Upper lobe of right lung (tissue), 1 donor: Measurements from ENCODE around the gene STX2. TPM values are rescaled to one million over a fixed set of nuclear protein-coding genes. Genes with fewer than 3 reads are reported as not detected.
"Not testable (repeated sequence)": the region's sequence is repeated elsewhere in the genome, so short reads cannot be mapped to it uniquely, and the experiment has no call there.

Experiments used
- ATAC-seq: fragments of 200-7000 bp; cut with Tn5 transposase; one replicate; pipeline ENCODE4 v1.9.1; 2020; ENCODE audit warnings: mild to moderate bottlenecking, moderate library complexity
- DNase-seq: peaks from one replicate; pipeline ENCODE4 v3.0.0-alpha.2; 2020
- H3K27ac ChIP-seq: fragments of 200-600 bp; one replicate; pipeline ENCODE4 v1.8.0; 2022
- H3K27me3 ChIP-seq: fragments of 200-600 bp; one replicate; pipeline ENCODE4 v1.8.0; 2022; ENCODE audit warnings: mild to moderate bottlenecking
- H3K36me3 ChIP-seq: fragments of 200-600 bp; one replicate; pipeline ENCODE4 v1.8.0; 2022
- H3K4me1 ChIP-seq: fragments of 200-600 bp; one replicate; pipeline ENCODE4 v1.8.0; 2022
- H3K4me3 ChIP-seq: fragments of 200-600 bp; one replicate; pipeline ENCODE4 v1.8.0; 2022; ENCODE audit warnings: mild to moderate bottlenecking
- H3K9me3 ChIP-seq: fragments of 200-600 bp; one replicate; pipeline ENCODE4 v1.8.0; 2022
- intact Hi-C: fragments of 100-400 bp; cut with DNase I; formaldehyde crosslinking; loops from one replicate; pipeline ENCODE4 v1.11.0; 2022
- total RNA-seq: library from RNA; stranded (reverse); fragmentation: NEBNext Ultra II Directional; extraction: Animal tissue kit (Norgen Biotek cat#: 25700); gene quantifications from one replicate; pipeline ENCODE4 v1.2.1, GENCODE V29; 2021
- TF ChIP-seq, protein P1 (sequence below): fragments of 200-600 bp; IDR thresholded peaks from one replicate; pipeline ENCODE4 v1.8.0; 2022; ENCODE audit warnings: antibody characterized with exemption
- donor health status: DM: no; HTN: yes; CAD: no; lungs with severe emphysema.

The STX2 gene
- total RNA-seq, 1 donor from 2014 or later, result 23.6 TPM

GRCh38 chr12:130783110-130783715, 55.8 kb downstream of the STX2 start:
- TF ChIP-seq, protein P1, sequence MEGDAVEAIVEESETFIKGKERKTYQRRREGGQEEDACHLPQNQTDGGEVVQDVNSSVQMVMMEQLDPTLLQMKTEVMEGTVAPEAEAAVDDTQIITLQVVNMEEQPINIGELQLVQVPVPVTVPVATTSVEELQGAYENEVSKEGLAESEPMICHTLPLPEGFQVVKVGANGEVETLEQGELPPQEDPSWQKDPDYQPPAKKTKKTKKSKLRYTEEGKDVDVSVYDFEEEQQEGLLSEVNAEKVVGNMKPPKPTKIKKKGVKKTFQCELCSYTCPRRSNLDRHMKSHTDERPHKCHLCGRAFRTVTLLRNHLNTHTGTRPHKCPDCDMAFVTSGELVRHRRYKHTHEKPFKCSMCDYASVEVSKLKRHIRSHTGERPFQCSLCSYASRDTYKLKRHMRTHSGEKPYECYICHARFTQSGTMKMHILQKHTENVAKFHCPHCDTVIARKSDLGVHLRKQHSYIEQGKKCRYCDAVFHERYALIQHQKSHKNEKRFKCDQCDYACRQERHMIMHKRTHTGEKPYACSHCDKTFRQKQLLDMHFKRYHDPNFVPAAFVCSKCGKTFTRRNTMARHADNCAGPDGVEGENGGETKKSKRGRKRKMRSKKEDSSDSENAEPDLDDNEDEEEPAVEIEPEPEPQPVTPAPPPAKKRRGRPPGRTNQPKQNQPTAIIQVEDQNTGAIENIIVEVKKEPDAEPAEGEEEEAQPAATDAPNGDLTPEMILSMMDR, result no peak
- H3K4me1 ChIP-seq, result no peaks in the 10 kb centered on the region
- no peaks in the 10 kb centered on the region for H3K9me3 ChIP-seq
- H3K27me3 ChIP-seq, result no peaks in the 10 kb centered on the region
- ATAC-seq (no peak), DNase-seq (no peak)
- intact Hi-C loops, result no loop called here
- no peak overlapping the region for H3K4me3 ChIP-seq
- no peaks in the 10 kb centered on the region for H3K36me3 ChIP-seq
- H3K27ac ChIP-seq, result no peak overlapping the region

DNA sequence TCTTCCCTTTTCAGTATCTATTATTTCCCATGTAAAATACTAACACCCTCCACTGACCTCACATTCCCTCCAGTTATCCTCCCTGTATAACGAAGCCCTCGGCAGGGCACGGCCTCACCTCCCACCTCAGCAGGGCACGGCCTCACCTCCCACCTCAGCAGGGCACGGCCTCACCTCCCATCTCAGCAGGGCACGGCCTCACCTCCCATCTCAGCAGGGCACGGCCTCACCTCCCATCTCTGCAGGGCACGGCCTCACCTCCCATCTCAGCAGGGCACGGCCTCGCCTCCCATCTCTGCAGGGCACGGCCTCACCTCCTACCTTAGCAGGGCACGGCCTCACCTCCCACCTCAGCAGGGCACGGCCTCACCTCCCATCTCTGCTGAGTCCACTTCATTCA, 56.8 kb downstream of the STX2 start:
- H3K4me1 ChIP-seq, H3K9me3 ChIP-seq, H3K4me3 ChIP-seq, H3K27ac ChIP-seq, ATAC-seq, H3K27me3 ChIP-seq, DNase-seq, intact Hi-C loops, H3K36me3 ChIP-seq: not testable (repeated sequence)

DNA sequence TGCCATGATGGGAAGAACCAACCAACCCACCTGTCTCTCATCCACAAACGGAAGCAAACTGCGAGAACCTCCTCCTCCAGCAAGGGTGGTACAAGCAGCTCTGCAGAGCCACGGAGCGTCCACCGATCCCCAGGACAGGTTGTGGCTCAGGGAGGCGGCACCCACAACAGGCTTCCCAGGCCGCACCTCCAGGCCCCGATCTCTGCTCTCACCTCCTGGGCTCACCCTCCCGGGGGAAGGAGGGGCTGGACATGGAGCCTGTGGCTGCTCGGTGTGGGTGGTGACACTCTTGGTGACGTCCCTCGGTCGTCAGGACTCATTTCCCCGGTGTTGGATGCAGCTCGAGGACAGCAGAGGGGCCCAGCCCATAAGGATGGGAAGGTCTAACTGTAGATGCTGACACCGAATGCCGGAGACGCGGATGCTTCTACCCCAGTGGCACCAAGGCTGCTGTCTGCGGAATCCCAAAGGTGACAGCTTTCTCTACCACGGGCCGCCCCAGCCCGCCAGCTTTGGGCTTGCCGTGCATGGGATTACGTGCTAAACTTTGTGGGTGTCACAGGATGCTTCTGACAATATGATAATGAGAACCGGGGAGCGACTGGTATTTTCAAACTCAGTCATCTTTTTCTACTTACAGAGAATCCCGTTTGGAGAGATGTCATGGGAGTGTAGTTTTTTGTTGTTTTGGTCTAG, 58.0 kb downstream of the STX2 start:
- H3K4me3 ChIP-seq, result no peak overlapping the region
- TF ChIP-seq, protein P1, result no peak
- no peak for DNase-seq
- peaks cover 2% of the 10 kb centered on the region for H3K4me1 ChIP-seq
- H3K27me3 ChIP-seq, result no peaks in the 10 kb centered on the region
- H3K27ac ChIP-seq, result no peak overlapping the region
- H3K36me3 ChIP-seq, result no peaks in the 10 kb centered on the region
- no peak for ATAC-seq
- intact Hi-C loops, result no loop called here
- no peaks in the 10 kb centered on the region for H3K9me3 ChIP-seq

DNA sequence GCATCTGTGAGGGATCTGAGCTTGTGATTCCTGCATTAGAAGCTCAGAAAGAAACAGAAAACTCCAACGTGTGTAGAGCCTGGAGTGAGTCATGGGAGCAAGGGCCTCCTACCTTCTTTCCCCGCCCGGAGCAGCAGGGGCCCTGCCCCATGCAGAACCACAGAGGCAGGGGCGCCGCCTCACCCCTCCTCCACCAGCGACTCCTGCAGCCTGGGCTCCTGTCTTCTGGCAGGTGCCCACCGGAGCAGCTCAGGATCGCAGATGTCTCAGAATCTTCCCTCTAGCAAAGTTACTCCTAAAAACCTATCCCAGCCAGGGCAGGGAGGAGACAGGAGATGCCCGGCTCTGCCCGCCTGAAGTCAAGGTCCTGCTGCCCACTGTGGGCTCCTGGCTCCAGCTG, 58.7 kb downstream of the STX2 start:
- Histone ChIP-seq H3K27me3 (no peaks in the 10 kb centered on the region), H3K9me3 (no peaks in the 10 kb centered on the region), H3K4me3 (no peak overlapping the region), H3K4me1 (peaks cover 4% of the 10 kb centered on the region), H3K27ac (no peak overlapping the region), H3K36me3 (no peaks in the 10 kb centered on the region)
- ATAC-seq, result no peak
- TF ChIP-seq, protein P1, result no peak
- no peak for DNase-seq
- intact Hi-C loops, result no loop called here

GRCh38 chr12:130778776-130779175, 60.3 kb downstream of the STX2 start:
- Histone ChIP-seq H3K27ac (no peak overlapping the region), H3K27me3 (peaks cover 7% of the 10 kb centered on the region), H3K9me3 (no peaks in the 10 kb centered on the region), H3K36me3 (no peaks in the 10 kb centered on the region), H3K4me3 (no peak overlapping the region), H3K4me1 (peaks cover 4% of the 10 kb centered on the region)
- TF ChIP-seq, protein P1, result no peak
- intact Hi-C loops, result no loop called here
- no peak for ATAC-seq
- DNase-seq, result no peak

GRCh38 chr12:130776857-130777339, 62.2 kb downstream of the STX2 start:
- Histone ChIP-seq H3K9me3 (no peaks in the 10 kb centered on the region), H3K36me3 (no peaks in the 10 kb centered on the region), H3K4me1 (peaks cover 4% of the 10 kb centered on the region), H3K27me3 (peaks cover 7% of the 10 kb centered on the region), H3K27ac (no peak overlapping the region), H3K4me3 (peak overlapping the region; percentile 19)
- DNase-seq, result no peak
- TF ChIP-seq, protein P1, result no peak
- no peak for ATAC-seq
- intact Hi-C loops, result no loop called here
